Glutamatergic neuron (in vitro differentiated cells): ENCODE results near the gene TLR3. TPM values are rescaled to one million over a fixed set of nuclear protein-coding genes. Genes with fewer than 3 reads are reported as not detected.

Source experiments
- DNase-seq: peaks from one replicate; pipeline ENCODE4 v3.0.0; 2022
- H3K27ac Mint-ChIP-seq: one replicate; pipeline ENCODE4 v1.8.0; 2020; ENCODE audit warnings: mild to moderate bottlenecking, mixed read lengths, inconsistent platforms; ENCODE audit not compliant: unreplicated experiment
- H3K27me3 Mint-ChIP-seq: one replicate; pipeline ENCODE4 v1.8.0; 2020; ENCODE audit warnings: mild to moderate bottlenecking, moderate library complexity, mixed read lengths, inconsistent platforms; ENCODE audit not compliant: unreplicated experiment
- H3K36me3 Mint-ChIP-seq: one replicate; pipeline ENCODE4 v1.8.0; 2020; ENCODE audit warnings: mild to moderate bottlenecking, mixed read lengths, inconsistent platforms; ENCODE audit not compliant: unreplicated experiment
- H3K4me1 Mint-ChIP-seq: one replicate; pipeline ENCODE4 v1.8.0; 2020; ENCODE audit warnings: mild to moderate bottlenecking, low read depth, mixed read lengths, inconsistent platforms; ENCODE audit not compliant: unreplicated experiment
- H3K4me3 Mint-ChIP-seq: one replicate; pipeline ENCODE4 v1.8.0; 2020; ENCODE audit warnings: mild to moderate bottlenecking, mixed read lengths, inconsistent platforms; ENCODE audit not compliant: unreplicated experiment
- H3K9me3 Mint-ChIP-seq: one replicate; pipeline ENCODE4 v1.8.0; 2020; ENCODE audit warnings: mild to moderate bottlenecking, moderate library complexity, mixed read lengths, inconsistent platforms; ENCODE audit not compliant: unreplicated experiment
- total RNA-seq: library from RNA; stranded (reverse); fragmentation: NEBNext Ultra II Directional; extraction: Animal tissue kit (Norgen Biotek cat#: 25700); gene quantifications from one replicate; pipeline ENCODE4 v1.2.1, GENCODE V29; 2021; ENCODE audit not compliant: unreplicated experiment
- TF ChIP-seq, protein P1 (sequence below): fragments of 200-600 bp; sonication (generic); IDR thresholded peaks from one replicate; pipeline ENCODE4 v1.5.0; 2021; ENCODE audit not compliant: partially characterized antibody, unreplicated experiment

The TLR3 gene
- total RNA-seq, 1 donor from 2014 or later: not detected

DNA sequence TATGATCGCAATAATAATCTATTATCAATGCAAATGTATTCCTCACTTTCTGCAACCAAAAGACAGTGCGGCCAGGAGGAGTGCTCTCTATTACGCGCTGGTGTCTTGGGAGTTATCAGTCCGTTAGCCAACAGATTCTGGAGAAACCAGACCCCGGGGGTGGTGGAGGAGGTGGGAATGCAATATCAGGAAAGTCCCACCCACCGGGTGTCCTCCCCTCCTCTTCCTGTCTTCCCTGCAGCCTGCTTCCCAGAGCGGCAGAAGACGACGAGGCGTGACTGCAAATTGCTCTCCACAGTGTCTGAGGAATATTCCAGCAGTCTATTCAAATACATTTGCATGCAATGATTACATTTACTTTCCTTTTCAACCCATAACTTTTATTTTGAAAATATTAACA, 17.9 kb upstream of the TLR3 start:
- no peak for DNase-seq
- H3K27me3 Mint-ChIP-seq: no peaks in the 10 kb centered on the region
- H3K4me3 Mint-ChIP-seq: no peak overlapping the region
- peaks cover 3% of the 10 kb centered on the region for H3K9me3 Mint-ChIP-seq
- peaks cover 4% of the 10 kb centered on the region for H3K36me3 Mint-ChIP-seq
- no peak overlapping the region for H3K27ac Mint-ChIP-seq
- TF ChIP-seq, protein P1, sequence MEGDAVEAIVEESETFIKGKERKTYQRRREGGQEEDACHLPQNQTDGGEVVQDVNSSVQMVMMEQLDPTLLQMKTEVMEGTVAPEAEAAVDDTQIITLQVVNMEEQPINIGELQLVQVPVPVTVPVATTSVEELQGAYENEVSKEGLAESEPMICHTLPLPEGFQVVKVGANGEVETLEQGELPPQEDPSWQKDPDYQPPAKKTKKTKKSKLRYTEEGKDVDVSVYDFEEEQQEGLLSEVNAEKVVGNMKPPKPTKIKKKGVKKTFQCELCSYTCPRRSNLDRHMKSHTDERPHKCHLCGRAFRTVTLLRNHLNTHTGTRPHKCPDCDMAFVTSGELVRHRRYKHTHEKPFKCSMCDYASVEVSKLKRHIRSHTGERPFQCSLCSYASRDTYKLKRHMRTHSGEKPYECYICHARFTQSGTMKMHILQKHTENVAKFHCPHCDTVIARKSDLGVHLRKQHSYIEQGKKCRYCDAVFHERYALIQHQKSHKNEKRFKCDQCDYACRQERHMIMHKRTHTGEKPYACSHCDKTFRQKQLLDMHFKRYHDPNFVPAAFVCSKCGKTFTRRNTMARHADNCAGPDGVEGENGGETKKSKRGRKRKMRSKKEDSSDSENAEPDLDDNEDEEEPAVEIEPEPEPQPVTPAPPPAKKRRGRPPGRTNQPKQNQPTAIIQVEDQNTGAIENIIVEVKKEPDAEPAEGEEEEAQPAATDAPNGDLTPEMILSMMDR: no peak
- H3K4me1 Mint-ChIP-seq: no peaks in the 10 kb centered on the region

DNA sequence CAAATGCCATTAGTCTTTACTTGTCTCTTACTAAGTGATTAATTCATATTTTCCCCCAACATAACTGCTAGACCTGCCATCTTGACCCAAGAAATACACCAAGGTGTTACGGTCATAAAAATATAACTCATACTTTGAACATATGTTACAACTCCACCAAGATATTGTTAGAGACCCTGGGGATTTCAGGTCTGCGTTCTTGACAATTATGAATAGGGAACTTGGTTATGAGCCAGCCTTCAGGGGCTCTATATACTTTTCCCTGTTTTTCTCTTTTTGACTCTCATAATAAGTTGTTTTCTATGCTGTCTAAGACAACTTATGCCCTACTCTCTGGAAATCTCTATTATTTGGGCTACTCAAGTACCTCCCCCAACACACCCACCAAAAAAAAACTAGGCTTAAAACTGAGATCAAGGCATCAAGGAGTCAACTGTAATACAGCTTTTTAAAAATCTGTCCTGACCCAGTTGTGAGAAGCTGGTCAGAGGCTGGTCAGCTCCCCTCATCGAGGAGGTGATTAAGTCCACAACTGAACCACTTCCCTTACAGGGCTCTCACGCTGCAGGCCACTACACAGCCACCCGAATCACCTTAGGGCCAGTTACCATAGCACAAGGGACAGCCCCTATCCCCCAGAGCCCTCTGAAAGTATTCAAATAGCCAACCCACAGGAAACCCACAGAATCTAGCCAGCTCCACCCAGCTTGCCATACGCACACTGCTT, 10.5 kb upstream of the TLR3 start:
- peaks cover 2% of the 10 kb centered on the region for H3K27me3 Mint-ChIP-seq
- H3K27ac Mint-ChIP-seq: no peak overlapping the region
- TF ChIP-seq, protein P1: no peak
- H3K9me3 Mint-ChIP-seq: peaks cover 8% of the 10 kb centered on the region
- no peak overlapping the region for H3K4me3 Mint-ChIP-seq
- H3K4me1 Mint-ChIP-seq: no peaks in the 10 kb centered on the region
- no peak for DNase-seq
- peaks cover 21% of the 10 kb centered on the region for H3K36me3 Mint-ChIP-seq

DNA sequence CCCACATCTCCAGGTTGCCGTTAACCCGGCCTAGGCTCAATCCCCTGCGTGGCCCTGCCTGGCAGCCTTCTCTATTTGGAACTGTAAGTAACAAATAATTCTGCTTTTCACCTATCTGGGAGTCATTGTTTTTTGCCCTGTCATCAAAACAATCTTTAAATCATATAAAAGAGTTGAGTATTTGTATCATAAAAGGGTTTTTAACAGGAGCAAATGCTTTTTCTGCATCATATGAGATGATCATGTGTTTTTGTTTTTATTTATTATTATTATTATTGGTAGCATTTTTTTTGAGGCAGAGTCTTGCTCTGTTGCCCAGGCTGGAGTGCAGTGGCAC, 10.0 kb upstream of the TLR3 start:
- no peak overlapping the region for H3K4me3 Mint-ChIP-seq

DNA sequence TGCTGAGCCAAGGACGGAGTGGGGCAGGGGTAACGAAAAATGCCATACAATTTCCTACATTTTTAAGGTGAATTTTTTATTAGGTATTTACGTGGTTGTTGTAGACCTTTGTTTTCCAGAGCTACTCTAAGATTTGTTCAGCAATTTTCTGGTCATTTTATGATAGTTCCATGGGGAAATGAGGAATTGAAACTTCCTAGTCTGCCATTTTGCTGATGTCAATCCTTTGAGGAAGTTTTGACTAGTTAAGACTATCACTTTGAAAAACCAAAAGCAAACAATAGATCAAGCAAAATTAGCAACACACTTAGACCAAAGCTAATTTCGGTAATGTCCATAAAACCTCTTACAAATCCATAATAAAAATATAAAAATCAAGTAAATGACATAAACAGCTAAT, 7.0 kb upstream of the TLR3 start:
- Mint-ChIP-seq H3K27ac (no peak overlapping the region), H3K36me3 (peaks cover 21% of the 10 kb centered on the region), H3K4me3 (no peak overlapping the region), H3K4me1 (no peaks in the 10 kb centered on the region), H3K27me3 (peaks cover 2% of the 10 kb centered on the region), H3K9me3 (peaks cover 8% of the 10 kb centered on the region)
- TF ChIP-seq, protein P1: no peak
- no peak for DNase-seq

More for the DNA sequence above, 10.0 kb upstream of the TLR3 start:
- TF ChIP-seq, protein P1: no peak
- Mint-ChIP-seq H3K27me3 (peaks cover 2% of the 10 kb centered on the region), H3K27ac (no peak overlapping the region), H3K4me1 (no peaks in the 10 kb centered on the region), H3K36me3 (peaks cover 21% of the 10 kb centered on the region), H3K9me3 (peaks cover 8% of the 10 kb centered on the region)
- DNase-seq: no peak

DNA sequence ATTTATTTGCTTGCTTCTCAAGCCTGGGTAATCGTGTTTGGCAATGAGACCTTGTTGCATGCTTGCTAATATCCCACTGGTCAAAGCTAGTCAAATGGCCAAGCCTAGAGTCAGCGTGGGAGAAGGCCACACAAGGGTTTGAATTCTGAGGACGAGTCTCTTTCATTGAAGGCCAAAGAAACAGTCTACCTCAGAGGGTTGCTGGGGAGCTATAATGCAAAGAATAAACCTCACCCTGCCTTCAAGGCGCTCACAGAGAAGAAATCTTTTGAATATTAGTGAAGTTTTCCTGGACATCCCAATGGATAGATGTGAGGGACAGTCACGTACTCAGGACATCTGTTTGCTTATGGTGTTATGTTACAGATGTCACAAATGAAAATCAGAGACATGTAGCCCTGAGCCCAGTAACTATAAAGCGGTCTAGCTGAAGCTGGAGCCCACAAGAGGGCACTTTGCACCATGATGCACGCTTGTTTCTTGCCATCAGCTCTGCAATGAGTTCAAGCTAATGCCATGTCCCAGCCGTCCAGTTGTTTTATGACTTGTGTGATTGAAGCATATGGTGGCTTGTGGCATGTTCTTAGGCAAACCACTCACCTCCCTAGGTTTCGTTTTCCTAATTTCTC, 1.1 kb upstream of the TLR3 start:
- H3K27ac Mint-ChIP-seq: no peak overlapping the region
- DNase-seq: no peak

More for the DNA sequence above, 1.1 kb upstream of the TLR3 start:
- H3K27me3 Mint-ChIP-seq: no peaks in the 10 kb centered on the region
- TF ChIP-seq, protein P1: no peak
- no peak overlapping the region for H3K4me3 Mint-ChIP-seq
- H3K9me3 Mint-ChIP-seq: peaks cover 1% of the 10 kb centered on the region
- no peaks in the 10 kb centered on the region for H3K4me1 Mint-ChIP-seq
- H3K36me3 Mint-ChIP-seq: no peaks in the 10 kb centered on the region
